ENCODE data around the gene ARMC7. TPM values are rescaled to one million over a fixed set of nuclear protein-coding genes. Genes with fewer than 3 reads are reported as not detected.

Gene ARMC7
- total RNA-seq, 3 donors from 2014 or later (not counting 1 experiment from before 2014, with no cell fraction given), result 9.3 to 18.6 (median 11.3) TPM

DNA sequence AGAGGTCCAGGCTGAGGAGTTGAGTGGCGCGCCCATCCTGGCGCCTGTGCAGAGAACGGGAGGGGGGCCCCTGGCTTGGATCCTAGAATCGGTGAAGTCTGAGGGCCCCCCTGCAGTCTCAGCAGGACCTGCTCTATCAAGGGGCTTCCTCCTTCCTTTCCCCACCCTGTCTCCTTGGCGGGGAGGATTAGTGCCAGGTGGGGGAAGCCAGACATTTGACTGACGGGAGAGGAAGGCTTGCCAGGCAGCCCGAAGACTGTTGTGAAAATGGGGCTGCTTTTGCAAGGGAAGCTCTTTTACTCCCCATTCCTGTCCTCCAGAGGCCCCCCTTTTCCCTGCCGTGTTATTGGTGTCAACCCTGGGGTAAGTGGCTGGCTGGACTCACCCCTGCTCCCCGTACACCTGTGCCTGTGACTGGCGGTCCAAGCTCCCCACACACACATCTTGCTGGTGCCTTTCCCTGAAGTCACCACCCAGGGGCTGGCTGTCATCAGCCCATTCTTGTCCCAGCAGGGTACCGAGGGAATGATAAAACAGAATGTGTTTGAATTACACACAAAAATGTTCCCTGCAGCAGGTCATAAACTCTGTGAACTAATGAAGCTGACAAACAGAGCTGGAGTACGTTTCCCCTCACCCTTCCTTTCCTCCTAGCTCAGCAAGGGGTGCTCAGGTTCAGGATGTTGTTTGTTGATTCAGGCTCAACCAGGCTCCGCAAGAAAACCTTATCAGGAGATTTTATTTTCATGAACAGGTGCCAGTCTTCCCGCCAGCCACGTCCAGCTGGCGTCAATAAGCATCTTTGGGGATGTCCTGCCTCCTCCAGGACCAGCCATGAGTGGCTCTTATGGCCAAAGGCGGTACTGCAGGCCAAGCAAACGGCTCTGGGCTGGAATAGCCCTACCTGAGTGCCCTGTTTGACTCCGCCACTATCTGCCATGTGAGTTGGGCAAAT lies 4.4 kb upstream of the ARMC7 start:
- H3K36me3 Mint-ChIP-seq, result no peaks in the 10 kb centered on the region
- ATAC-seq (peak; percentile 32 to 38 (median 34)), DNase-seq (peak in 1 of 2 donors; percentile 44)
- no peak overlapping the region for H3K27ac Mint-ChIP-seq
- H3K9me3 Mint-ChIP-seq, result no peaks in the 10 kb centered on the region
- H3K9me3 ChIP-seq (ENCODE audit: control insufficient read depth, insufficient read depth, low read length), result no peaks in the 10 kb centered on the region
- intact Hi-C loops (cut with micrococcal nuclease), result loop anchor here (5.0 kb wide), 1 partner anchor 77 kb away; the partner anchor contains the start of gene SUMO2
- no peak overlapping the region for H3K4me3 Mint-ChIP-seq
- WGBS (ENCODE audit: insufficient coverage), result 87% methylated on average over 19 of the region's 20 CpGs
- no peaks in the 10 kb centered on the region for H3K27me3 Mint-ChIP-seq (ENCODE audit: low read depth in 2 of 2)
- TF ChIP-seq, protein P1, sequence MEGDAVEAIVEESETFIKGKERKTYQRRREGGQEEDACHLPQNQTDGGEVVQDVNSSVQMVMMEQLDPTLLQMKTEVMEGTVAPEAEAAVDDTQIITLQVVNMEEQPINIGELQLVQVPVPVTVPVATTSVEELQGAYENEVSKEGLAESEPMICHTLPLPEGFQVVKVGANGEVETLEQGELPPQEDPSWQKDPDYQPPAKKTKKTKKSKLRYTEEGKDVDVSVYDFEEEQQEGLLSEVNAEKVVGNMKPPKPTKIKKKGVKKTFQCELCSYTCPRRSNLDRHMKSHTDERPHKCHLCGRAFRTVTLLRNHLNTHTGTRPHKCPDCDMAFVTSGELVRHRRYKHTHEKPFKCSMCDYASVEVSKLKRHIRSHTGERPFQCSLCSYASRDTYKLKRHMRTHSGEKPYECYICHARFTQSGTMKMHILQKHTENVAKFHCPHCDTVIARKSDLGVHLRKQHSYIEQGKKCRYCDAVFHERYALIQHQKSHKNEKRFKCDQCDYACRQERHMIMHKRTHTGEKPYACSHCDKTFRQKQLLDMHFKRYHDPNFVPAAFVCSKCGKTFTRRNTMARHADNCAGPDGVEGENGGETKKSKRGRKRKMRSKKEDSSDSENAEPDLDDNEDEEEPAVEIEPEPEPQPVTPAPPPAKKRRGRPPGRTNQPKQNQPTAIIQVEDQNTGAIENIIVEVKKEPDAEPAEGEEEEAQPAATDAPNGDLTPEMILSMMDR (IDR thresholded peaks at IDR 0.05), result peak; percentile 33
- no peaks in the 10 kb centered on the region for H3K27me3 ChIP-seq (ENCODE audit: control insufficient read depth, insufficient read depth, low read length)
- no peak overlapping the region for H3K27ac ChIP-seq (ENCODE audit: low read length)
- H3K36me3 ChIP-seq (ENCODE audit: control insufficient read depth, insufficient read depth, low read length), result no peaks in the 10 kb centered on the region
- no peak overlapping the region for H3K4me3 ChIP-seq (ENCODE audit: low read length)
- peaks cover 20% of the 10 kb centered on the region for H3K4me1 ChIP-seq (ENCODE audit: control insufficient read depth, insufficient read depth, low read length)
- H3K4me1 Mint-ChIP-seq, result peaks cover 10 to 13% of the 10 kb centered on the region in 2 donors

DNA sequence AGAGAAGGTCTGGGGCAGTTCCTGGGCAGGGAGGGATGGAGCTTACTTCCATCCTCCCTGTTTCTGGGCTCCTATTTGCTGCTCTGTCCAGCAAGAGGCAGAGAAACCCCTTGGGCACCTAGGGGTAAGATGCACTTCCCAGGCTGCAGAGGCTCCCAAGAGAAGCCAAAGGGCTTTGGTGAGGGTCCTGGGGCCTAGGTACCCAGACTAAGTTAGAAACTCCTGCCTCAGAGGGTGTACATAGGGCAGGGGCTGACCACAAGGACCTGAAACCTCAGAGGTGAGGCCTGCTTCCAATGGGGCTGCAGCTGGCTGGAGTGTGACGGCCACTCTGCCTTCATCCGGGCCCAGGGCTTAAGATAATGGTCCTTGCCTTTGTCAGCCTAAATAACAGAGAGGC lies 1.6 kb upstream of the ARMC7 start:
- no peak for DNase-seq
- H3K27me3 Mint-ChIP-seq (ENCODE audit: low read depth in 2 of 2), result no peaks in the 10 kb centered on the region
- TF ChIP-seq, protein P1 (IDR thresholded peaks at IDR 0.05), result no peak
- Histone ChIP-seq H3K4me1 (ENCODE audit: control insufficient read depth, insufficient read depth, low read length) (peaks cover 25% of the 10 kb centered on the region), H3K9me3 (ENCODE audit: control insufficient read depth, insufficient read depth, low read length) (no peaks in the 10 kb centered on the region), H3K36me3 (ENCODE audit: control insufficient read depth, insufficient read depth, low read length) (no peaks in the 10 kb centered on the region), H3K27ac (ENCODE audit: low read length) (no peak overlapping the region), H3K4me3 (ENCODE audit: low read length) (no peak overlapping the region), H3K27me3 (ENCODE audit: control insufficient read depth, insufficient read depth, low read length) (no peaks in the 10 kb centered on the region)
- H3K36me3 Mint-ChIP-seq, result no peaks in the 10 kb centered on the region
- H3K4me1 Mint-ChIP-seq, result peaks cover 19 to 25% of the 10 kb centered on the region in 2 donors
- 90% methylated on average over 2 of the region's 2 CpGs for WGBS (ENCODE audit: insufficient coverage)
- peak overlapping the region; percentile 89 for H3K4me3 Mint-ChIP-seq
- ATAC-seq, result no peak
- intact Hi-C loops (cut with micrococcal nuclease), result loop anchor here (5.0 kb wide), 1 partner anchor 74 kb away; the partner anchor contains the start of gene SUMO2
- H3K27ac Mint-ChIP-seq, result peak overlapping the region in 1 of 2 donors; percentile 41
- no peaks in the 10 kb centered on the region for H3K9me3 Mint-ChIP-seq

DNA sequence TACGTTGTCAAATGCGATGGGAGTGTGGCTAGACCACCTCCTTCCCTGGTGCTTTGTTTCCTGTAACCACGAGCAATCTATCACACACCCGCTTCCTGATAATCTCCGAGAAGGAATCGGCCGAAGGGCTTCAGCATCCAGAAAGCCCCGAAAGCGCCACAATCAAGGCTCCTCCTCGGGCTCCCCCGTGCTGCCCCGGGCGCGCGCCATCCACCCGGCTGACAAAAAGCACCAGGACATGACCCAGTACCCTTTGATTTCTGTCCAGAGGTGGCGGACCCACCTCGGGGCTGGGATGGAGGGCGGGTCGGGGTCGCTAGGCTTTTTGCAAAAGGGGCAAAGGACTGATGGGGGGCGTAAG lies 743 bp upstream of the ARMC7 start:
- DNase-seq, result peak; percentile 25 to 44
- H3K27ac ChIP-seq (ENCODE audit: low read length), result no peak overlapping the region
- intact Hi-C loops (cut with micrococcal nuclease), result loop anchor here (5.0 kb wide), 1 partner anchor 73 kb away; the partner anchor contains the start of gene SUMO2
- Mint-ChIP-seq H3K4me1 (peaks cover 25 to 29% of the 10 kb centered on the region in 2 donors), H3K36me3 (no peaks in the 10 kb centered on the region), H3K27me3 (ENCODE audit: low read depth in 2 of 2) (no peaks in the 10 kb centered on the region), H3K9me3 (no peaks in the 10 kb centered on the region), H3K4me3 (peak overlapping the region; percentile 89), H3K27ac (peak overlapping the region in 1 of 2 donors; percentile 74)
- peaks cover 30% of the 10 kb centered on the region for H3K4me1 ChIP-seq (ENCODE audit: control insufficient read depth, insufficient read depth, low read length)
- no peaks in the 10 kb centered on the region for H3K27me3 ChIP-seq (ENCODE audit: control insufficient read depth, insufficient read depth, low read length)
- ATAC-seq, result no peak
- TF ChIP-seq, protein P1 (IDR thresholded peaks at IDR 0.05), result no peak
- peaks cover 2% of the 10 kb centered on the region for H3K36me3 ChIP-seq (ENCODE audit: control insufficient read depth, insufficient read depth, low read length)
- peak overlapping the region; percentile 93 for H3K4me3 ChIP-seq (ENCODE audit: low read length)
- WGBS (ENCODE audit: insufficient coverage), result 7% methylated on average over 22 of the region's 22 CpGs
- no peaks in the 10 kb centered on the region for H3K9me3 ChIP-seq (ENCODE audit: control insufficient read depth, insufficient read depth, low read length)
